Mesendoderm (in vitro differentiated cells): ENCODE measurements around the gene TET2.
A peak's percentile ranks its signal among the peaks of the same experiment; 100 is the strongest.

Experiments
- DNase-seq: peaks from one replicate; pipeline ENCODE4 v3.0.0; 2013
- H2AK5ac ChIP-seq: 2 replicates; pipeline ENCODE4 v1.6.1; 2013; ENCODE audit warnings: low read length, inconsistent platforms
- H2BK120ac ChIP-seq: 2 replicates; pipeline ENCODE4 v1.6.1; 2013; ENCODE audit warnings: low read depth, mild to moderate bottlenecking, low read length, moderate library complexity, mixed read lengths
- H2BK15ac ChIP-seq: replicated peaks from 2 replicates; pipeline ENCODE4 v1.6.1; 2013; ENCODE audit warnings: low read depth, mild to moderate bottlenecking, moderate library complexity
- H2BK5ac ChIP-seq: 2 replicates; pipeline ENCODE4 v1.6.1; 2013; ENCODE audit warnings: low read length, inconsistent platforms
- H3K18ac ChIP-seq: 2 replicates; pipeline ENCODE4 v1.6.1; 2013; ENCODE audit warnings: mild to moderate bottlenecking, low read length, mixed read lengths
- H3K23ac ChIP-seq: one replicate; pipeline ENCODE4 v1.6.1; 2013; ENCODE audit warnings: low read length
- H3K27ac ChIP-seq: 2 replicates; pipeline ENCODE4 v1.5.1; 2013; ENCODE audit warnings: low read depth, mild to moderate bottlenecking, inconsistent platforms, low read length, moderate library complexity
- H3K27me3 ChIP-seq: 2 replicates; pipeline ENCODE4 v1.6.1; 2013; ENCODE audit warnings: low read length, control low read depth, mild to moderate bottlenecking, inconsistent platforms; ENCODE audit not compliant: insufficient read depth, poor library complexity
- H3K36me3 ChIP-seq: 2 replicates; pipeline ENCODE4 v1.6.1; 2013; ENCODE audit warnings: low read length, inconsistent platforms; ENCODE audit not compliant: control insufficient read depth, insufficient read depth
- H3K4ac ChIP-seq: one replicate; pipeline ENCODE4 v1.6.1; 2013; ENCODE audit warnings: low read depth, mild to moderate bottlenecking, low read length, moderate library complexity
- H3K4me1 ChIP-seq: 2 replicates; pipeline ENCODE4 v1.6.1; 2013; ENCODE audit warnings: low read depth, low read length, inconsistent platforms; ENCODE audit not compliant: control insufficient read depth
- H3K4me2 ChIP-seq: 2 replicates; pipeline ENCODE4 v1.6.1; 2013; ENCODE audit warnings: low read length
- H3K4me3 ChIP-seq: 2 replicates; pipeline ENCODE4 v1.5.1; 2013; ENCODE audit warnings: mild to moderate bottlenecking, low read length
- H3K56ac ChIP-seq: one replicate; pipeline ENCODE4 v1.6.1; 2013; ENCODE audit warnings: low read length
- H3K79me1 ChIP-seq: 2 replicates; pipeline ENCODE4 v1.6.1; 2013; ENCODE audit warnings: low read length, inconsistent platforms
- H3K79me2 ChIP-seq: 2 replicates; pipeline ENCODE4 v1.6.1; 2013; ENCODE audit warnings: mild to moderate bottlenecking, low read length; ENCODE audit not compliant: control insufficient read depth, insufficient read depth
- H3K9ac ChIP-seq: 2 replicates; pipeline ENCODE4 v1.6.1; 2013; ENCODE audit warnings: low read length, inconsistent platforms
- H4K5ac ChIP-seq: one replicate; pipeline ENCODE4 v1.6.1; 2013; ENCODE audit warnings: low read length
- H4K8ac ChIP-seq: one replicate; pipeline ENCODE4 v1.6.1; 2013; ENCODE audit warnings: low read depth, mild to moderate bottlenecking, control low read depth, low read length, moderate library complexity
- WGBS: extraction: QIAGEN DNeasy Blood & Tissue Kit; methylation state at CpG from one replicate; pipeline ENCODE4 v1.1.7; 2013; ENCODE audit warnings: low lambda C conversion rate, missing lambda C conversion rate; ENCODE audit not compliant: insufficient coverage; ENCODE audit errors: extremely low coverage; 5-methylcytosine and 5-hydroxymethylcytosine counted together

TET2 gene

DNA sequence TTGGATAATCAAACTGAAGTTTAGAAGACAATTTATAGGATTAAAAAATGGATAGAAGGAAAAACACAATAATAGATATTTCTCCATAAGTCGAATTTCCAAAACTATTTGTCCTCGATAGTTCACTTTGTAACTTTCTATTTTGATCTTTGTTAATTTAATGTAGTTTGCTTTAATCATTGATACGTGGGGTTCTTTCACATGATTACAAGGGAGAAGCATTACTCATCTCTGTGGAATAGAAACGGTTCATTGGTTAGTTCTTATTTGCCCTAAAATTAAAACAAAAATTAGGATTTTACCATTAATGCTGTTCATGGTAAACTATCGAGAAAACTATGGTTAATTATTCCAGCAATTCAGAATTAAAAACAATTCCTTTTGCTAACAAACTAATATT is 2.1 kb downstream of the TET2 start:
- H3K4ac ChIP-seq, result no peak overlapping the region
- H3K56ac ChIP-seq, result no peak overlapping the region
- DNase-seq, result no peak
- H3K23ac ChIP-seq, result no peak overlapping the region
- no peak overlapping the region for H3K27ac ChIP-seq
- H3K79me2 ChIP-seq, result no peaks in the 10 kb centered on the region
- H2BK5ac ChIP-seq, result no peak overlapping the region
- no peak overlapping the region for H3K9ac ChIP-seq
- no peak overlapping the region for H2AK5ac ChIP-seq
- H4K8ac ChIP-seq, result no peak overlapping the region
- H3K18ac ChIP-seq, result no peak overlapping the region
- no peaks in the 10 kb centered on the region for H3K36me3 ChIP-seq
- no peak overlapping the region for H2BK120ac ChIP-seq
- peaks cover 2% of the 10 kb centered on the region for H3K4me1 ChIP-seq
- no peaks in the 10 kb centered on the region for H3K79me1 ChIP-seq
- WGBS, result no CpG with 5 or more reads among the region's 5 CpGs
- H3K4me3 ChIP-seq, result no peak overlapping the region
- H2BK15ac ChIP-seq, result no peak overlapping the region
- no peak overlapping the region for H4K5ac ChIP-seq
- peaks cover 12% of the 10 kb centered on the region for H3K27me3 ChIP-seq
- no peak overlapping the region for H3K4me2 ChIP-seq

DNA sequence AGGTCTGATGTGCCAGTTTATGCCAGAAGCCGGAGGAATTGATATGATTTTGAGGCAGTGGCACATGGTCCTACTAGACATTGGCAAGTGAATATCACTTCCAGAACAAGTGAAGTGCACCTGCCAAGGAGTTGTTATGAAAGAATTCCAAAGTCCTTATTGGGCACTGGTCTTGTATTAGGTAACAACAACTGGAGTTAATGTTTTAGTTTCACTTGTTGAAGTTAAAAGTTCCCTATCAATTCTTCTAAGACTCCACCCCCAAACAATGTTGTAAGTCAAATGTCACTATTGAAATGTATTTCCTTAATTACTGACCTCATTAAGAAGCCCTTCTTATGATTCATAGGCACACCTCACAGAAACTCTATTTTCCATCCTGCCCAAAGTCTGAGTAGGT is 3.1 kb downstream of the TET2 start:
- Histone ChIP-seq H3K4ac (no peak overlapping the region), H3K4me1 (peaks cover 2% of the 10 kb centered on the region), H3K18ac (no peak overlapping the region), H3K36me3 (no peaks in the 10 kb centered on the region), H3K4me3 (no peak overlapping the region), H3K23ac (no peak overlapping the region), H3K79me2 (no peaks in the 10 kb centered on the region), H2BK120ac (no peak overlapping the region), H3K4me2 (no peak overlapping the region), H3K27ac (no peak overlapping the region), H3K9ac (no peak overlapping the region), H3K79me1 (no peaks in the 10 kb centered on the region), H2BK5ac (no peak overlapping the region), H2BK15ac (no peak overlapping the region), H3K27me3 (peaks cover 7% of the 10 kb centered on the region), H4K5ac (no peak overlapping the region), H2AK5ac (no peak overlapping the region), H4K8ac (no peak overlapping the region), H3K56ac (no peak overlapping the region)
- WGBS, result no CpG with 5 or more reads among the region's 1 CpG
- DNase-seq, result no peak

DNA sequence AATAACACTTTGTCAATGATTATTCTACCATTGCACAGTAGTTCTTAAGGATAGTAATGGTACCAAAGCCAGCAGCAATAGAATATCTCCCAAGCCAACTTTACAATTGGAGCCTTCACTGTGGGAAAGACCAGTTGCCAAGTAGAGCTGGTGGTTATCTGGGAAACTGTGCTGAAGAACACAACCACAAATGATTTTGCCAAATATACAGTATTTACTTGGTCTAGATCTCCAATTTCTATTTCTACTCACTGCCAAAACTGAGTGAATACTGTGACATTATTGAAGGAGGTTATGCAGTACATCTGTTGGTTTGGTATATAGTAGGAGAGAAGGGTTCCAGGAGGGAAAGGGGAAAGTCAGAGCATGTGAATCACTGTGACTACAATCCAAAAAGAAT is 3.8 kb downstream of the TET2 start:
- Histone ChIP-seq H3K27me3 (peaks cover 1% of the 10 kb centered on the region), H3K79me1 (no peaks in the 10 kb centered on the region), H3K79me2 (no peaks in the 10 kb centered on the region), H3K4ac (no peak overlapping the region), H4K8ac (no peak overlapping the region), H2BK15ac (no peak overlapping the region), H3K23ac (no peak overlapping the region), H3K4me2 (no peak overlapping the region), H3K18ac (no peak overlapping the region), H3K4me1 (peaks cover 2% of the 10 kb centered on the region), H3K4me3 (no peak overlapping the region), H2BK120ac (no peak overlapping the region), H3K36me3 (no peaks in the 10 kb centered on the region), H2BK5ac (no peak overlapping the region), H3K9ac (no peak overlapping the region), H3K56ac (no peak overlapping the region), H3K27ac (no peak overlapping the region), H4K5ac (no peak overlapping the region), H2AK5ac (no peak overlapping the region)
- DNase-seq, result no peak

DNA sequence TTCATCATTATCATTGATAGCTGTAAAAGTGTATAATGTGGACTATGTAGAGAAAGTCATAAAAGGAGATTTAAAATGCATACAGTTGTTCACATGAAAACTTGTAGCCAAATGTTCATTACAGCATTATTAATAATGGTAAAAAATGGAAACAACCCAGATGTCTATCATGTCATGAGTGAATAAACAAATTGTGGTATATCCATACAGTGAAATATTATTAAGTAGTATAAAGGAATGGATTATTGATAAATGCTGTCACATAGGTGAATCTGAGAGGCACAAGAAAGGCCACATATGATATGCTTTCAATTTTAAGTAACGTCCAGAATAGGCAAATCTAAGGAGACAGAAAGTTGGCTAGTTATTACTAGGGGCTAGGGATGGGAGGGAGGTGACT is 7.1 kb downstream of the TET2 start:
- no CpG with 5 or more reads among the region's 1 CpG for WGBS
- Histone ChIP-seq H3K4ac (no peak overlapping the region), H3K23ac (no peak overlapping the region), H2BK5ac (no peak overlapping the region), H3K4me2 (no peak overlapping the region), H2BK120ac (no peak overlapping the region), H3K79me2 (no peaks in the 10 kb centered on the region), H3K9ac (no peak overlapping the region), H3K36me3 (no peaks in the 10 kb centered on the region), H3K18ac (no peak overlapping the region), H3K27me3 (no peaks in the 10 kb centered on the region), H4K8ac (no peak overlapping the region), H3K56ac (no peak overlapping the region), H3K4me3 (no peak overlapping the region), H4K5ac (no peak overlapping the region), H3K79me1 (no peaks in the 10 kb centered on the region), H2AK5ac (no peak overlapping the region), H3K4me1 (no peaks in the 10 kb centered on the region), H3K27ac (no peak overlapping the region), H2BK15ac (no peak overlapping the region)
- DNase-seq, result no peak

DNA sequence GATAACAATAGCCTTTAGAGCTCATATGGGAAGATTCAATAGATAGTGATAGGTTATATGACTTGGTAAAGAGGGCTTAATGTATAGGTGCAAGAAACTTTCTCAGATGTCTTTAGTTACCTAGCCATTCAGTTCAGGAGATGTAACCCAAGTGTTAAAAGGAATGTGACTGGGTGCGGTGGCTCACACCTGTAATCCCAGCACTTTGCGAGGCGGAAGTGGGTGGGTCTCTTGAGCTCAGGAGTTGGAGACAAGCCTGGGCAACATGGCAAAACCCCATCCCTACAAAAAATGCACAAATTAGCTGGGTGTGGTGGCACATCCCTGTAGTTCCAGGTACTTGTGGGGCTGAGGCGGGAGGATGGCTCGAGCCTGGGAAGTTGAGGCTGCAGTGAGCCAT is 7.9 kb downstream of the TET2 start:
- H3K79me1 ChIP-seq, result no peaks in the 10 kb centered on the region
- no peak overlapping the region for H3K27ac ChIP-seq
- H2BK15ac ChIP-seq, result no peak overlapping the region
- no peaks in the 10 kb centered on the region for H3K36me3 ChIP-seq
- H2BK120ac ChIP-seq, result no peak overlapping the region
- H2AK5ac ChIP-seq, result no peak overlapping the region
- H3K4me1 ChIP-seq, result no peaks in the 10 kb centered on the region
- no peak overlapping the region for H3K4ac ChIP-seq
- H4K8ac ChIP-seq, result no peak overlapping the region
- H3K4me3 ChIP-seq, result no peak overlapping the region
- H3K79me2 ChIP-seq, result no peaks in the 10 kb centered on the region
- H2BK5ac ChIP-seq, result no peak overlapping the region
- H3K23ac ChIP-seq, result no peak overlapping the region
- no peak overlapping the region for H4K5ac ChIP-seq
- no peak overlapping the region for H3K18ac ChIP-seq
- H3K56ac ChIP-seq, result no peak overlapping the region
- no peak overlapping the region for H3K4me2 ChIP-seq
- DNase-seq, result peak; percentile 16
- H3K27me3 ChIP-seq, result no peaks in the 10 kb centered on the region
- H3K9ac ChIP-seq, result no peak overlapping the region
- WGBS, result no CpG with 5 or more reads among the region's 5 CpGs

DNA sequence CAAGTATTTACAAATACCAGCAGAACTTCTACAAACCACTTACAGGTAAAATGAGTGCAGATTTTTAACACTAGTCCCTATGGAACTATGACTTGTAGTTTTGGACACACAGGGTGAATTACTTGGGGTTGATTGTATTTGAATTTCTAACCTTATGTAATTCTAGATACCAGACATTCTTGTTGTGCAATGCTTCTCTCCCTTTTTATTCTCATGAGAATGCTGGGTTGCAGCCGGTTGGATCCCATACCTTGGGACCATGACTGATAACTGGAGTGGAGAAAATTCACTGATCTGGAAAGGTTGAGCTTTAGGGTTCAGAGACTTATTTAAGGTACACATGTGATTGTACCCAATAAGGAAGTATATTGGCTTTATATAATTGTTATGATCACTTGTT is 8.8 kb downstream of the TET2 start:
- Histone ChIP-seq H3K56ac (no peak overlapping the region), H3K9ac (no peak overlapping the region), H2BK5ac (no peak overlapping the region), H3K79me1 (no peaks in the 10 kb centered on the region), H4K5ac (no peak overlapping the region), H3K36me3 (no peaks in the 10 kb centered on the region), H2BK15ac (no peak overlapping the region), H3K4me2 (no peak overlapping the region), H3K79me2 (no peaks in the 10 kb centered on the region), H3K23ac (no peak overlapping the region), H3K4me1 (no peaks in the 10 kb centered on the region), H3K27me3 (no peaks in the 10 kb centered on the region), H3K18ac (no peak overlapping the region), H2AK5ac (no peak overlapping the region), H3K4ac (no peak overlapping the region), H3K4me3 (no peak overlapping the region), H4K8ac (no peak overlapping the region), H2BK120ac (no peak overlapping the region), H3K27ac (no peak overlapping the region)
- DNase-seq, result no peak
- no CpG with 5 or more reads among the region's 1 CpG for WGBS
